GM19324 (cell line): ENCODE measurements around the gene FRMD8.

Experiments used
- ATAC-seq: cut with Tn5 transposase; IDR thresholded peaks from one replicate; pipeline ENCODE4 v1.9.1; 2021; ENCODE audit warnings: mild to moderate bottlenecking, moderate library complexity; ENCODE audit not compliant: unreplicated experiment, low FRiP score

FRMD8 gene

DNA sequence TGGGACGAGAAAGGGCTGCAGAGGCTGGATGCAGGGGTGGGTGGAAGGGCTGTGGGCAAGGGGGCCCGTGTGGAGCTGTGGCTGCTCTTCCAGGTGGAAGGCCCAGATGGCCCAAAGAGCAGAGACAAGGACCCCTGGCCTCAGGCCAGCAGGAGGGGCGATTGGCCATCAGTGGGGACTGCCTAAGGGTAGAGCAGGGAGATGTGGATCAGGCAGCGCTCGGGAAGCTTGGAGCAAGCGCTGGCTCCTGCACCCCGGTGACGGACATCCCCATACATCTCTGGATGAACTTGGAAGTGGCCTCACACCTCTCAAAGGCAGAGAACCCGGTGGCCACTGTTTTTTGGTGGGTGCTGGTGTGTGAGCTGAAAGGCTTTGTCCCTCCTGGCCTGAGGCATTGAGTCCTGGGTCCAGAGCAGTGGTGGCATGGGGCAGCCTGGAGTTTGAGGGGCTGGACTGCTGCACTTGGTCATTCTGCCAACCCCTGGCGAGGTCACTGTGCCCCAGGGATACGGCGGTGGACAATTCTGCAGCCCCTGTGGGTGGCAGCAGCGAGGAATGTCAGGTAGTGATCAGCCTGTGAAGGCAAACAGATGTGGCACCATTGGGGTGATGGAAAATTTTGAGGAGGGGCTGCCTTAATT, 5.9 kb downstream of the FRMD8 start:
- ATAC-seq, result no peak

DNA sequence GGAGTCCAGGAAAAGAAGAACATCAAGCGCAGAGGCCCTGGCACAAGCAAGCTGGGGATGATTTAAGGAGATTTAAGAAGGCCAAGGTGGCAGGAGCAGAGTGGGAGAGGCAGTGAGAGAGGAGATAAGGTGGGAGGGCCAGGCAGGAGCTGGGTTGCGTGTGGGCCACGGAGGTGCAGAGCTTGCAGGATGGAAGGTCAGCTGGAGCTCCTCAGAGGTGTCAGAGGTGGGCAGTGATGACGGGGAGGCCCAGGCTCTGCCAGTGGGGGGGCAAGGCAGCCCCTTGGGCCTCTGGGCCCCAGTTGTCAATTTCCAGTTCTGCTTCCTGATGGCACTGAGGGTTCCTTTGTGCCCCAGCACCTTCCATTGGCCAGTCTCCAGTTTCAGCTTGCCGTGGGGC, 6.5 kb downstream of the FRMD8 start:
- ATAC-seq, result no peak

DNA sequence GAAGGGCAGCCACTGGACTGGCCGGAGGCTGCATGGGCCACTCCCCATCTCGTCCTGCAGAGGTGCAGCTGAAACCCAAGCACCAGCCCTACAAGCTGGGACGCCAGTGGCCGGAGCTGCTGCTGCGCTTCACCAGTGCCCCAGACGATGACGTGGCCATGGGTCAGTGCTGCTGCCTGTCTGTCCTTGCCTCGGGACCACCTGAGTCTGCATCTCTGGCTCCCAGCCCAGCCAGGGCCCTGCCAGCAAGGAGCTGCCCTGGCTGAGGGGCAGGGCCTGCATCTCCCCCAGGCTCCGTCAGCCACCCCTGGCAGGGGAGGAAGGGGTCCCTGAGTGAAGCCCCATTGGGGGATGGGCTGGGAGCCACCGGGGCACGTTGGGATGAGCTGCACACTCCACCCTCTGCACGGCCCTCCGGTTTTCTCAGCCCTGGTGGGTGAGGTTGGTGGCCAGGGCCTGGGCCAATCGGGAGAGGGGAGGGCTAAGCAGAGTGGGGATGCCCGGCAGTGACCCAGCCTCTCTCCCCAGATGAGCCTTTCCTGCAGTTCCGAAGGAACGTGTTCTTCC, 7.2 kb downstream of the FRMD8 start:
- no peak for ATAC-seq

GRCh38 chr11:65394125-65394536, 7.7 kb downstream of the FRMD8 start:
- no peak for ATAC-seq

GRCh38 chr11:65395961-65396530, 9.6 kb downstream of the FRMD8 start:
- no peak for ATAC-seq

DNA sequence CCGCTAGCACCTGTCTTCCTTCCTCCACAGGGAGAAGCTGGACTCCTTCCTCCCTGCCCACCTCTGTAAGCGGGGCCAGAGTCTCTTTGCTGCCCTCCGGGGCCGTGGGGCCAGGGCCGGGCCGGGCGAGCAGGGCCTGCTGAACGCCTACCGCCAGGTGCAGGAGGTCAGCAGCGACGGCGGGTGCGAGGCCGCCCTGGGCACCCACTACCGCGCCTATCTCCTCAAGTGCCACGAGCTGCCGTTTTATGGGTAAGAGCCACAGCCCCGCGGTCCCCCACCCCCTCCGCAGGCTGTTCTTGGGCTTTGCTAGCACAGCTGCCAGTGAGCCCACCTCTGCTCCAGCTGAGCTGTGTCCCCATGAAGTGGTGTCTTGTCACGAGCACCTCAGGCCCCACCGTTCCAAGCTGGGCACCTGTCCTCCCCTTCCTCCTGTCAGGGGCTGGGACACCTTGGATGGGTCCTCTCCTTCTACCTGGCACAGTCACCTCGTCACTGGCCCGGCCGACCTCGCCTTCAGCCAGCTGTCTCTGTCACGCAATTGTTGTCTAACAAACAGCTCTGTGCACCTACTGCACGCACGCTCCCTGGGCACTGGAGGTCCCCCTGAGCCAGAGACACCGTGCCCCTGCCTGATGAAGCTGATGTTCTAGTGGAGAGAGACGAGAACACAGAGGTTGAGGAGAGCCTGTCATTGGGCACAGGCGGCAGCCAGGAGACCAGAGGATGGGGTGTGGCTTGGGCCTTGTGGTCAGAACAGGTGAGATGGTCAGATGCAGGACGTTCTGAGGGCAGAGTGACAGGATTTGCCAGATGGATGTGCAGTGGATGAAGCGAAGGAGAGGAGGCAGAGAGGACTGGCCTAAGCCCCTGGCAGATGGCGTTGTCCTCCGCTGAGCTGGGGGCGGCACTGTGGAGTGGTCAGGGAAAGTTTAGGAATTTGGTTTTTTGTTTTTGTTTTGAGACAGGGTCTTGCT, 10.6 kb downstream of the FRMD8 start:
- no peak for ATAC-seq

DNA sequence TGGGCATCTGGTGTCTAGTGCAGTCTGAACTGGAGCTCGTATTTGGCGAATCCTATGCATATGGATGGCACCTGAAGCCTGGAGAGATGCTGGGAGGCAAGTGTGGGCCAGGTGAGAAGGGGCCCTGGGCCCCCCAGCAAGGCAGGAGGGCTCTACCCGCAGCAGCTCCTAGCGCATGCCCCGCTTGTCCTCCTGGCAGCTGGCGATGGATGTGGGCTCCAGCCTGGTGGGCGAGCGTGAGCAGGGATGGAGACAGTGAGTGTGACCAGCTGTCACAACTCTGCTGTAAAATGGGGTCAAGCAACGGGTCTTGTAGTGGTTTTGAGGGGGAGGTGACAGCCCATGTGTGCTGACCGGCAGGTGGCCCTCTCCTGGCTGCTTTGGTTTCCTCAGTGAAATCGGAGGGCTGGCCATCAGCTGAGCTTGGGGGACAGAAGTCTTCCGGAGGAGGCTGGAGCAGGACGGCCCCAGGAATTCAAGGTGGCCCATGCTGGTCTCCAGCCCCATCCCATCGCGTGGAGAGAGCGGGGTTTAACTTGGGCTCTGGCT, 12.0 kb downstream of the FRMD8 start:
- no peak for ATAC-seq

GRCh38 chr11:65399249-65399648, 12.8 kb downstream of the FRMD8 start:
- ATAC-seq, result no peak

- ATAC-seq, result no peak
These were observed 13.4 kb downstream of the FRMD8 start for GRCh38 chr11:65399845-65400244.

GRCh38 chr11:65400307-65401072, 14.1 kb downstream of the FRMD8 start:
- no peak for ATAC-seq

- no peak for ATAC-seq
These were observed 14.8 kb downstream of the FRMD8 start for GRCh38 chr11:65401073-65401802.

DNA sequence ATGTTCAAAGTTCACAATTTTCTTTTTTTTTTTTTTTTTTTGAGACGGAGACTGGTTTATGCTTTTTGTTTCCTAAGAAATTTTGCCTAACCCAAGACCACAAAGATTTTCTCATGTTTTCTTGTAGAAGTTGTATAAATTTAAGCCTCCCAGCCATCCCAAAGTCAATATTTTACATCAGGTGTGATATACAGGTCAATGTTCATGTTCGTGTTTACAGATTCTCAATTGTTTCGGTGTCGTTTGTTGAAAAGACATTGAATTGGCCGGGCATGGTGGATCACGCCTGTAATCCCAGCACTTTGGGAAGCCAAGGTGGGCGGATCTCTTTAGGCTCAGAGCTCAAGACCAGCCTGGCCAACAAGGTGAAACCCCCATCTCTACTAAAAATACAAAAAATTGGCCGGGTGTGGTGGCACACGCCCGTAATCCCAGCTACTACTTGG, 15.4 kb downstream of the FRMD8 start:
- no peak for ATAC-seq

DNA sequence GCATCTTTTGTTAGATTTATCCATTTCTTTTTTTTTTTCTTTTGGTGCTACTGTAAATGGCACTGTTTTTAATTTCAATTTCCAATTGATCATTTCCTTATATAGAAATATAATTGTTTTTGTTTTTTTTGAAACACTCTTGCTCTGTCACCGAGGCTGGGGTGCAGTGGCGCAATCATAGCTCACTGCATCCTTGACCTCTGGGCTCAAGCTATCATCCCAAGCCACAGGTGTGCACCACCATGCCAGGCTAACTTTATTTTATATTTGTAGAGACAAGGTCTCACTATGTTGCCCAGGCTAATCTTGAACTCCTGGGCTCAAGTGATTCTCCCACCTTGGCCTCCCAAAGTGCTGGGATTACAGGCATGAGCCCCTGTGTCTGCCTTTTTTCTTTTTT, 16.4 kb downstream of the FRMD8 start:
- ATAC-seq, result no peak

- ATAC-seq, result no peak
These were observed 17.2 kb downstream of the FRMD8 start for GRCh38 chr11:65403607-65404121.

DNA sequence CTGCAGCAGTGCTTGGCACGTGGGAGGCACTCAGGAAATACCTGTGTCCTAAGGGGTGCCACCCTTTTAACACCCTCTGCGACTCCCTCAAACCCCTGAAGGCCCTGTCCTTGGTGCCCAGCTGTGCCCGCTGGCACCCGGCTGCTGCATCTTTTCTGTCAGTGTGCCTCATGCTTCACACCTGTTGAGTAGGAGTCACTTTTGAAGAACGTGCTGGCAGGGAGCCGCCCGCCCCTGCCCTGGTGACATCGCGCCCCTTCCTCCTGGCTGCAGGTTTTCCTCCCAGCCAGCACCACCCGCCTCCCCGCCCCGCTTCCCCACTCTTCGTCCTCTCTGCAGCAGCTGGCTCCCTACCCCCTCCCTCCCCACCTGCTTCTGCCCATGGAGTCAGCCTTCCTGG, 17.8 kb downstream of the FRMD8 start:
- no peak for ATAC-seq

DNA sequence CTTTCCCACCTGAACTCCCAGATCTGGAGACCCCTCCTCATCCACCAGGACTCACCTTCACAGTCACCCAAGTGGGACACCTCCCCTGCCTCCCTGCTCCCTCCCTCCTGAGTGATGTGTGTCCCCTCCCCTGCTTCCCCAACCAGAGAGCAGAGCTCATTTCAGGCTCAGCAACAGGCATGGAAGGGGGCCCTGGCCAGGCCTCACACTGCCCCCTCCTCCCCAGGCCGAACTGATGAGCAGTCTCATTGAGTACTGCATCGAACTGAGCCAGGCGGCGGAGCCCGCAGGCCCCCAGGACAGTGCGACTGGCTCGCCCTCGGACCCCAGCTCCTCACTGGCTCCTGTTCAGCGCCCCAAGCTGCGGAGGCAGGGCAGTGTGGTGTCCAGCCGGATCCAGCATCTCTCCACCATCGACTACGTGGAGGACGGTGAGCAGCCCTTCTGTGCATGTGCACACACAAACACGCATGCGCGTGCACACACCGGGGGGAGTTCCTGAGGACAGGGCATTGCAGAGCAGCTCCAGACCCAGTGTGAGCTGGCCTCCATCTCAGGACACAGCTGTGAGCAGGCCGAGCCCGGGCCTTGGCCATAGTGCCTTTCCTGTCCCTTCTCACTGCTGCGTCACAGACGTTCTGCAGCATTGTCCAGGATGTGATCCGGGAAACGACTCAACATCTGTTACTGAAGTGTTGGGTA, 18.4 kb downstream of the FRMD8 start:
- no peak for ATAC-seq

DNA sequence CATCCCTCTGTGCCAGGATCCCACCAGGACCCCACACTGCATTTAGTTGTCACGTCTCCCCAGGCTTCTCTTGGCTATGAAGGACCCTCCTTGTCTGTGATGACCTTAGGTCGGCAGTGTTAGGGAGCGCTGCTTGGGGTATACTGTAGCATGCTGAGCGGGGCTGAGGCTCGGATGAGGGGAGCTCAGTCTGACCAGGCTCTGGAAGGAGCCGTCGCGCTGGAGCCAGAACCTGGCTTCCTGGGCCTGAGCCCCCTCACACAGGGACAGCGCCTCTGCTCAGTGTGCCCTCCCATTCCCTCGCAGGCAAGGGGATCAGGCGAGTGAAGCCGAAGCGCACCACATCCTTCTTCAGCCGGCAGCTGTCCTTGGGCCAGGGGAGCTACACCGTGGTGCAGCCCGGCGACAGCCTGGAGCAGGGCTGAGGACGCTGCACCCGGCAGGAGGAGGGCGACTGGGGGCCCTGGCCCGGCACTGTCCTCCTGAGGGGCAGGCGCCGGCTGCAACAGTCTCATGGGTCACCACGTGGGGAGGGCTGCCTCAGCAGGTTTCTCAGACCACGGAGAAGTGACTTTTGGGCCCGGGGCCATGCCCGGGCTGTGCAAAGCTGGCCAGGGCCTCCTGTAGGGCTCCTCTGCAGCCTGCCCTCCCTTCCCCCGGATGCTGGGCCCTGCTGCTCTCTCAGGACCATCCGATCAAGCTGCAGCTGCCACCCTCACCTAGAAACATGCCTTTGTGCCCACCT, 24.7 kb downstream of the FRMD8 start:
- no peak for ATAC-seq

- no peak for ATAC-seq
These were observed 25.2 kb downstream of the FRMD8 start for GRCh38 chr11:65411681-65412070.
